Measurements from ENCODE around the gene RSPH3. TPM values are rescaled to one million over a fixed set of nuclear protein-coding genes. Genes with fewer than 3 reads are reported as not detected.

Gene RSPH3
- polyA plus RNA-seq, 3 donors = 14.2 to 22.6 (median 17.8) TPM

GRCh38 chr6:158939255-158940159, 60.5 kb downstream of the RSPH3 start:
- no peak for DNase-seq

DNA sequence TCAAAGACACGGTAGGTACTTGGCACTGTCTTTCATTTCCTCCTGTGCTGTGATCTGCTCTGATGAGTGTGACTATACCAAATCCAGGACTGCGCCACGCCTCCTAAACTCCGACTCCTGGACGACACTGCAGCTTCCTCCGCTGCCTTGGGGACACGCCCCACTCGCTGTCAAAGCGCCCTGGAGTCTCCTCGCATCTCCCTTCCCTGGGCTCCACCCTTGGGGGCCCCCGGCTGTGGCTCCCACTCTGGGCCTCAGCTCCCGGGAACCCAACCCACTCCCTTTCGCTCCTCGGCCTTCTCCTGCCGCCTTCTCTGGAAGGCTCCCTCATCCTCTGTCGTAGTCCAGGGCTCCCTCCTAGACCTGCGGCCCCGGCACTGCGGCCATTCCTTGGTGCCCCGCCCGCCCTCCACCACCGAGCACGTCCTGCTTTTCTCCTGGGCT, 61.2 kb downstream of the RSPH3 start:
- DNase-seq = no peak

- no peak for DNase-seq
These were observed 61.8 kb downstream of the RSPH3 start for GRCh38 chr6:158938220-158938619.

- no peak for DNase-seq
These were observed 65.8 kb downstream of the RSPH3 start for GRCh38 chr6:158934157-158934556.

DNA sequence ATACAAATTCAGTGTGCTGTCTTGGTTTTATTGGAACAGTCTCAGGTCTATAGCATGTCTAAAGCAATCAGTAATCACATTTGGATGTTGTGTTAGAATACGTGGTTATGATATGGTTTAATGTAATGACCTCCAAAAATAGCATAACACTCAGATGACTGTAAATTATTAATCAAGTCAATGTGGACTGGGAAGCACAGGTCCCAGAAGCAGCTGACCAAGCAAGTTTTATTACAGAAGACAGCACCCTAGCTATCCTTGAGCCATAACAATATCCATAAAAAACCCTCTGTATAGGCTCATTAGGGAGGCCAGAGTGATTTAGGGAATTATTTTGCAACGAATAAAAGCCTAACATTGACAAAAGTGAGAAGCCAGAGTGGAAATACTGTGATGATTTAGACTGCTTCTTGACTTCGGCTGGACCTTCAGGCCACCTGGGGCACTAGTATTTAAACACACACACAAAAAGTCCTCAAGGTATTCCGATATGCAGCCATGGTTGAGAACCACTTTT, 66.9 kb downstream of the RSPH3 start:
- no peak for DNase-seq

- DNase-seq = no peak
These were observed 71.9 kb downstream of the RSPH3 start for GRCh38 chr6:158928068-158928467.

- no peak for DNase-seq
These were observed 73.6 kb downstream of the RSPH3 start for GRCh38 chr6:158926414-158926813.

DNA sequence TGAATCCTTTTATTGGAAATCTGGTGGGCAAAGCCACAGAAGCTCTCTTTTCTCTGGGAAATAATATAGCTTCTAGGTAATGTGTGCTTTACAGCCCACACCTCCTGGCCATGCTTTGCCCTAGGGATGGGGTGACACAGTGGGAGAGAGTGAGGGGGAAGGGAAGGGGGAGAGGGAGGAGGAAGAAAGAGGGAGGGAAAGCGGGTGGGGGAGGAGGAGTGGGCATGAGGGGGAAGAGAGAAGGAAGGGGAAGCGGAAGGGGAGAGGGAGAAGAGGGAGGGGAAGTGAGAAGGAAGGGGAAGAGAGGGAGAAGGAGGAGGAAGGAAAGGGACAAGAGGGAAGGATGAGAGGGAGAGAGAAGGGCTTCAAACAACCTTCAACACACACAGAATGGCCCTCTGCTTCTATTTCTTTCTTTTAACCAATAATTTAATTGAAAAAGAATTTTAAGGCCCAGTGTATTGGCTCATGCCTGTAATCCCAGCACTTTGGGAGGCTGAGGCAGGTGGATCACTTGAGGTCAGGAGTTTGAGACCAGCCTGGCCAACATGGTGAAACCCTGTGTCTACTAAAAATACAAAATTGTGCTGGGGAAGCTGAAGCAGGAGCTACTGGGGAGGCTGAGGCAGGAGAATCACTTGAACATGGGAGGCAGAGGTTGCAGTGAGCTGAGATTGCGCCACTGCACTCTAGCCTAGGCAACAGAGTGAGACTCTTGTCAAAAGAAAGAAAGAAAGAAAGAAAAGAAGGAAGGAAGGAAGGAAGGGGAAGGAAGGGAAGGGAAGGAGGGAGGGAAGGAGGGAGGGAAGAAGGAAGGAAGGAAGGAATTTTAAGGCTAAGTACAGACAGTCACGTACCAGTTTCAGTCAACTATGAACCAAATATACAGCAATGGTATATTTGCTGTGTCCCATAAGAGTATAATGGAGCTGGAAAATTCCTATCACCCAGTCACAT, 75.2 kb downstream of the RSPH3 start:
- DNase-seq = no peak

DNA sequence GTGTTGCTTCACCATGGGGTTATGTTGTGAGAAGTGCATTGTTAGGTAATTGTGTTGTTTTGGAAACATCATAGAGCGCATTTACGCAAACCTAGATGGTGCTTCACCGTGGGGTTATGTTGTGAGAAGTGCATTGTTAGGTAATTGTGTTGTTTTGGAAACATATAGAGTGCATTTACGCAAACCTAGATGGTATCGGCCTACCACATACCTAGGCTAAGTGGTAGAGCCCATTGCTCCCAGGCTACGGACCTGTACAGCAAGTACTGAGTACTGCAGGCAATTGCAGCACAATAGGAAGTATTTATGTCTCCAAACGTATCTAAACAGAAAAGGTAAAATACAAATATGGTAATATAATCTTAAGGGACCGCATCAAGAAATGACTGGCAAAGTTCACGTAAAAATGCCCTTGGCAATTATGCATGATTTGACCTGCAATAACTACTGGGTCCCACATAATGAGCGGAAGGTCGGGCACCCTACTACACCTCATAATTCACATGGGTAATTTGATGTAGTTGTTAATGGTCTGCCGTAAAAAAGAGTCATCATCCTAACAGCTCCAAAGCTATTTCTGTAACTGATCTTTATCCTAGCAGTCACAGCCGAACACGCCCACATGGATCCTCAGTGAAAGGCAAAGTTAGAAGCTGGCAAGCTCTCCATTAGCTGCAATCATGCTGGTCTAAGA, 76.0 kb downstream of the RSPH3 start:
- peak; percentile 66 for DNase-seq

Other genes starting within 250 kb of the RSPH3 start
- gene EZR, start 180.8 kb downstream of the RSPH3 start, polyA plus RNA-seq (ENCODE audit: insufficient read length in 3 of 3) = 100 to 1,000 TPM; 256 to 292 (median 274) TPM
- gene TAGAP, start 44.8 kb upstream of the RSPH3 start, polyA plus RNA-seq (ENCODE audit: insufficient read length in 3 of 3) = under 1 TPM; 0.58 to 0.71 (median 0.64) TPM
- gene FNDC1, start 169.2 kb upstream of the RSPH3 start, polyA plus RNA-seq (ENCODE audit: insufficient read length in 3 of 3) = 1 to 10 TPM; 4.2 to 9.7 (median 9.4) TPM

All from renal pelvis (tissue), 4 donors.